ENCODE measurements around the gene R3HCC1L. TPM values are rescaled to one million over a fixed set of nuclear protein-coding genes. Genes with fewer than 3 reads are reported as not detected.

The R3HCC1L gene
- 14.4 TPM for total RNA-seq
- long read RNA-seq, partial matches to known transcripts = 3 of 31 reads
- long read RNA-seq, other reads (novel, unspliced or antisense) = 26 of 31 reads

DNA sequence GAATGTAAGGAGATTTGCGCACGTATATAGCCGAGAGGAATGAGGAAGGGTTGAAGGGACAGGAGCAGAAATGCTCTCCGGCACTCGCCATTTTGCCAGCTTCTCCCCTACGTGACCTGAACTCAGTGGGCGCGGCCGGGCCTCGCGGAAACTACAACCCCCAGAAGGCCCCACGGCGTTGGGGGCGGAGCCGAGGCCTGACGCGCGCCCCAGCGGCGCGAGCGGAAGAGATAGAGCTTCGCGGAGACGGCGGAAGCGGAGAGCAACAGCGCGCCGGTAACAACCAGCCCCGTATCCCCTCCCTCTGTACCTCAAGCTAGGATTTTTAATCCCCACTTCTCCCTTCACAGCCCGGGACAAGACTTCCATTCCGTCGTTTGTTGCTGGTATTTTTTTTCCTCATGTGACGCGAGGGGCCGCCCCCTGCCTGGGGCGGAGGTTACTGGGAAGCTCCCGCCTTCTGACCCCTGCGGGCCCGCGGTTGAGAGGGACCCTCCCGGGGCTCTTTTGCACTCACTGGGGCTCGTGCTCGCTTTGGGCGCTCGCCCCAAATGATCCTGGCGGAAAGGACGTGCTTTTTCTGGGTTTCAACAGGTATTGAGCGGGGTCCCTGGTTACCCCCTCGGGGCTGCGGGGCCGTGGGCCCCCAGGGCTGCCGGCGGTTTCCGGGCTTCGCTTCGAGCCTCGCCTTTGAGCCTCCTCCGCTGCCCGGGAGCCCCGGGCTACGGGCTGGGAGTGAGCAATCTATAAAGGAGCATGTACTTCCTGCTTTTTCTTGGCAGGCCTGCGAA is at the start of gene R3HCC1L:
Gene R3HCC1L, plus strand, starts transcription at position 227 of the 791 bp plus-strand sequence. CDS start 73,458 bp downstream, outside the sequence.
- Histone ChIP-seq H3K27me3 (ENCODE audit: low read depth) (no peaks in the 10 kb centered on the region), H3K27ac (peak within 1 kb of the TSS; percentile 96), H3K4me3 (peak within 1 kb of the TSS; percentile 85), H3K4me1 (peaks cover 33% of the 10 kb centered on the region), H3K36me3 (no peaks in the 10 kb centered on the region), H3K9me3 (no peaks in the 10 kb centered on the region)
- intact Hi-C loops (cut with DNase I) = no loop called here
- ATAC-seq (peak; percentile 99), DNase-seq (peak; percentile 94)
- TF ChIP-seq, protein P1, sequence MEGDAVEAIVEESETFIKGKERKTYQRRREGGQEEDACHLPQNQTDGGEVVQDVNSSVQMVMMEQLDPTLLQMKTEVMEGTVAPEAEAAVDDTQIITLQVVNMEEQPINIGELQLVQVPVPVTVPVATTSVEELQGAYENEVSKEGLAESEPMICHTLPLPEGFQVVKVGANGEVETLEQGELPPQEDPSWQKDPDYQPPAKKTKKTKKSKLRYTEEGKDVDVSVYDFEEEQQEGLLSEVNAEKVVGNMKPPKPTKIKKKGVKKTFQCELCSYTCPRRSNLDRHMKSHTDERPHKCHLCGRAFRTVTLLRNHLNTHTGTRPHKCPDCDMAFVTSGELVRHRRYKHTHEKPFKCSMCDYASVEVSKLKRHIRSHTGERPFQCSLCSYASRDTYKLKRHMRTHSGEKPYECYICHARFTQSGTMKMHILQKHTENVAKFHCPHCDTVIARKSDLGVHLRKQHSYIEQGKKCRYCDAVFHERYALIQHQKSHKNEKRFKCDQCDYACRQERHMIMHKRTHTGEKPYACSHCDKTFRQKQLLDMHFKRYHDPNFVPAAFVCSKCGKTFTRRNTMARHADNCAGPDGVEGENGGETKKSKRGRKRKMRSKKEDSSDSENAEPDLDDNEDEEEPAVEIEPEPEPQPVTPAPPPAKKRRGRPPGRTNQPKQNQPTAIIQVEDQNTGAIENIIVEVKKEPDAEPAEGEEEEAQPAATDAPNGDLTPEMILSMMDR (IDR thresholded peaks at IDR 0.05) = peak; percentile 8

DNA sequence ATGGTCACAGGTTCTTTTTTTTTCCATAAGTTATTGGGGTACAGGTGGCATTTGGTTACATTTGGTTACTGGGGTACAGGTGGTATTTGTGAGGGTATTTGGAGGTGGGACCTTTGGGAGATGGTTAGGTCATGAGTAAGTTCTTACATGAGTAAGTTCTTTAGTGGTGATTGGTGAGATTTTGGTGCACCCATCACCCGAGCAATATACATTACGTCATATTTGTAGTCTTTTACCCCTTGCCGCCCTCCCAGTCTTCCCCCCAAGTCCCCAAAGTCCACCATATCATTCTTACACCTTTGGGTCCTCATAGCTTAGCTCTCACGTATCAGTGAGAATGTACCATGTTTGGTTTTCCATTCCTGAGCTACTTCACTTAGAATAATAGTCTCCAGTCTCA is 49.2 kb upstream of the R3HCC1L start:
- intact Hi-C loops (cut with DNase I) = no loop called here
- no peak overlapping the region for H3K4me3 ChIP-seq
- no peaks in the 10 kb centered on the region for H3K4me1 ChIP-seq
- H3K36me3 ChIP-seq = no peaks in the 10 kb centered on the region
- H3K9me3 ChIP-seq = no peaks in the 10 kb centered on the region
- no peak for DNase-seq
- peaks cover 7% of the 10 kb centered on the region for H3K27me3 ChIP-seq (ENCODE audit: low read depth)
- TF ChIP-seq, protein P1 (IDR thresholded peaks at IDR 0.05) = no peak
- no peak for ATAC-seq
- H3K27ac ChIP-seq = no peak overlapping the region

DNA sequence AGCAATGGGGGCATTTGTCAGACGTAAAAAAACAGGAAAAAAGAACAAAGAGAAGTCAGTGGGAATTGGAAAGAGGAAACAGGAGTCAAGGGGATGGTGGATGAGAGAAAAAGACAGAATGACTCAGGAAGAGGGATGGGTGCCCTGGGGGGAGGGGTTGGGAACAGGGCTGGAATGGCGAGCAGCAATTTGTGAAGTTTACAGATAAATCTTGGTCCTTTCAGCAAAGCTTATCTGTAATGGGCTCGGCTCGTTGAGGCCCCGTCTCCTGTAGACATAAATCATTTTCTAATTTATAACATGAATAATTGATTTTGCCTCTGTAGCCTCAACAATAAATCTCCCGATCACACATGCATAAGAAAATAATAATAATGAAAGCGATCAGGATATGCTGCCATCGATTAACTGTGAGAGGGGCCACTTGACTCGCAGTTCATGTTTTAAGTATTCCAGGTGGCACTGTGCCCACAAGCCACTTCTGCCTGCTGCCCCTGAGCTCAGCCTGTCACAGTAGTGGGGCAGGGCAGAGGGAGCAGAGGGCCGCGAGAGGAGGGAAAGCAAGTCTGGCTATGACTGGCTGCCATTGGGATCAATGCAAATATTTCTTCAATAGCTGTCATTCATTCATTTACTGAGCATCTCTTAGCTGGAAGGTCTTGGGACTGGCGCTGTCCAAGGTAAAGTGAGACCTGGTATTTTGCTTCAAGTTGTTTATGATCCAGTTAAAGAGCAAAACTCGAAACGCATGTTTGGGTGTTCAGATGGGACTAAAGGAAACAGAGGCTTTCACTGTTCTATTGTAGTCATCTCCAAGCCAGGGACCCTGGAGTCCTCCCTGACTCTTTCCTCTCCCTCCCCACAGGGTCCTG is 47.4 kb upstream of the R3HCC1L start:
- ATAC-seq (no peak), DNase-seq (no peak)
- Histone ChIP-seq H3K4me1 (no peaks in the 10 kb centered on the region), H3K4me3 (no peak overlapping the region), H3K36me3 (no peaks in the 10 kb centered on the region), H3K27me3 (ENCODE audit: low read depth) (peaks cover 7% of the 10 kb centered on the region), H3K27ac (no peak overlapping the region), H3K9me3 (no peaks in the 10 kb centered on the region)
- intact Hi-C loops (cut with DNase I) = no loop called here
- TF ChIP-seq, protein P1 (IDR thresholded peaks at IDR 0.05) = no peak

DNA sequence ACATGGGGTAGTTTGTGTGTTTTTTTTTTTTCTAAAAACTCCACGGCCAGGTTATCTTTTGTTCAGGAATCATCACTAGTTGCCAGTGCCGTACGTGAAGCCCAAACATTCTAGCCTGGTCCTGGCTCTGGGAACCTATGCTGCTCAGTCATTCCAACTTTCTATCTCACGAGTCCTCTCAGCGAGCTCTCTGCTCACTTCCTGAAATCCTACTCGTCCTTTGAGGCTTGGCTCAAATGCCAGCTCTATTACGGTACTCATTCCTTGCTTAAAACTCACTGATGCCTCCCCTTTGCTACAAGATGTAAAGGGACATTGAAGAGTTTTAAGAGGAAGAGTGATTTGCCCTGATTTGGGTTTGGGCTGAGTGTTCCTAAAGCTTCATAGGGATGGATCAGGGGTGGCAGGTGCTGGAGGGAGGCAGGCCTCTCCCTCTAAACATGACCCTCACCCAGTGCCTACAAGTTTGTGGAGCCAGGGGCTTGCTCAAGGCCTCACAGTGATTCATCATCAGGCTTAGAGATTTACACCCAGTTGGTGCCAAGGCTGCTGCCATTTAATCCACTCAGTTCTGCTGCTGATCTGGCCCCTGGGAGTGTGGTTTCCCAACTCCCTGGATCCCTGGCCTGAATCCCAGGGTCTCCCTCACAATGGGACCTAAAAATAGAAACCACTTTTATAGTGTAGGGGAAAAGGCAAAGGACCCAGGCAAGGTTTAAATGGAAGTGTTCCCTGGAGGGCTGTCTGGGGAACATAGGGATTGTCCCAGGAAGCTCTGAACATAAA is 46.1 kb upstream of the R3HCC1L start:
- H3K27me3 ChIP-seq (ENCODE audit: low read depth) = peaks cover 7% of the 10 kb centered on the region
- no peak overlapping the region for H3K27ac ChIP-seq
- TF ChIP-seq, protein P1 (IDR thresholded peaks at IDR 0.05) = no peak
- no peaks in the 10 kb centered on the region for H3K4me1 ChIP-seq
- H3K9me3 ChIP-seq = no peaks in the 10 kb centered on the region
- DNase-seq (no peak), ATAC-seq (no peak)
- intact Hi-C loops (cut with DNase I) = no loop called here
- H3K36me3 ChIP-seq = no peaks in the 10 kb centered on the region
- no peak overlapping the region for H3K4me3 ChIP-seq

DNA sequence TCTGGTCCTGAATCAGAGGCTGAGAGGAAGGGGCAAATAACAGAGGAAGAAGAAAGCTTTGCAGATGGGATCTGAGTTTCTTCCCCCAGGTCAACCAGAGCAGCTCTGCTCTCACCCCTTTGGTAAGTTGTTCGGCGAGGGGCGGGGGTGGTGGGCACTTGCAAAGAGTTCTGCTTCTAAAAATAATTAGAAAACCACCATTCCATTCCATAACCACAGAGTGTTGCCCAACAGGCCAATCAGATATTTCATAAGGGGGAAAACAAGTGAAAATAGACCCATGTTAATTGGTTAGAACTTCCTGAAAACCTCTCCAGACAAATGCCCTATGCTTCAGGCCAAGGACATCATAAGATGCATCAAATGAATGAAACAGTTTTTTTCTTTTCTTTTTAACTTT is 43.6 kb upstream of the R3HCC1L start:
- Histone ChIP-seq H3K36me3 (no peaks in the 10 kb centered on the region), H3K9me3 (no peaks in the 10 kb centered on the region), H3K4me3 (no peak overlapping the region), H3K27ac (no peak overlapping the region), H3K27me3 (ENCODE audit: low read depth) (peaks cover 7% of the 10 kb centered on the region), H3K4me1 (no peaks in the 10 kb centered on the region)
- TF ChIP-seq, protein P1 (IDR thresholded peaks at IDR 0.05) = no peak
- intact Hi-C loops (cut with DNase I) = no loop called here
- ATAC-seq (no peak), DNase-seq (no peak)

Data from lower lobe of right lung (tissue), 2 donors.